Liver (tissue), 2 donors: ENCODE data around the gene SLC19A2.

Source experiments
- CTCF ChIP-seq: fragments of 150-350 bp; IDR thresholded peaks from 2 replicates; pipeline ENCODE4 v1.5.1; 2017; ENCODE audit warnings: improper control_type of control experiment, low read depth, low read length; ENCODE audit not compliant: missing input control
- REST ChIP-seq: IDR thresholded peaks from 2 replicates; pipeline ENCODE4 v1.6.1; 2016; ENCODE audit warnings: antibody characterized with exemption, mild to moderate bottlenecking
- donor health status: healthy.

GRCh38 chr1:169534653-169535052 lies 48.9 kb upstream of the SLC19A2 start:
- TF ChIP-seq CTCF (no peak), REST (no peak)
